HG03060 (cell line): Measurements from ENCODE around the gene CBX8.

ENCODE experiments used
- ATAC-seq: cut with Tn5 transposase; IDR thresholded peaks from one replicate; pipeline ENCODE4 v1.9.1; 2021; ENCODE audit warnings: low read depth, moderate number of reproducible peaks; ENCODE audit not compliant: unreplicated experiment

CBX8 gene

GRCh38 chr17:79835953-79836509, 39.2 kb upstream of the CBX8 start:
- no peak for ATAC-seq

GRCh38 chr17:79835470-79835899, 38.6 kb upstream of the CBX8 start:
- no peak for ATAC-seq

- no peak for ATAC-seq
These were observed 37.9 kb upstream of the CBX8 start for GRCh38 chr17:79834565-79835469.

GRCh38 chr17:79833744-79834564, 37.1 kb upstream of the CBX8 start:
- no peak for ATAC-seq

- ATAC-seq, result no peak
These were observed 36.2 kb upstream of the CBX8 start for GRCh38 chr17:79833110-79833450.

- ATAC-seq, result no peak
These were observed 35.6 kb upstream of the CBX8 start for GRCh38 chr17:79832218-79833109.

- no peak for ATAC-seq
These were observed 34.7 kb upstream of the CBX8 start for GRCh38 chr17:79831265-79832217.

- ATAC-seq, result no peak
These were observed 33.9 kb upstream of the CBX8 start for GRCh38 chr17:79830763-79831264.

GRCh38 chr17:79830303-79830702, 33.4 kb upstream of the CBX8 start:
- no peak for ATAC-seq

- no peak for ATAC-seq
These were observed 32.6 kb upstream of the CBX8 start for GRCh38 chr17:79829457-79829856.

GRCh38 chr17:79829004-79829403, 32.1 kb upstream of the CBX8 start:
- no peak for ATAC-seq

- ATAC-seq, result no peak
These were observed 30.1 kb upstream of the CBX8 start for GRCh38 chr17:79826841-79827578.

GRCh38 chr17:79826204-79826680, 29.4 kb upstream of the CBX8 start:
- no peak for ATAC-seq

- ATAC-seq, result no peak
These were observed 28.7 kb upstream of the CBX8 start for GRCh38 chr17:79825580-79825921.

- ATAC-seq, result no peak
These were observed 28.2 kb upstream of the CBX8 start for GRCh38 chr17:79824893-79825579.

- no peak for ATAC-seq
These were observed 27.4 kb upstream of the CBX8 start for GRCh38 chr17:79824234-79824633.

- ATAC-seq, result no peak
These were observed 25.8 kb upstream of the CBX8 start for GRCh38 chr17:79822583-79823124.
